Progenitor cell of endocrine pancreas (in vitro differentiated cells): ENCODE measurements around the gene MYCN. TPM values are rescaled to one million over a fixed set of nuclear protein-coding genes. Genes with fewer than 3 reads are reported as not detected.
"Not testable (repeated sequence)": the region's sequence is repeated elsewhere in the genome, so short reads cannot be mapped to it uniquely, and the experiment has no call there.

ENCODE experiments used
- DNase-seq: peaks from one replicate; pipeline ENCODE4 v3.0.0; 2021; ENCODE audit warnings: low spot score; ENCODE audit not compliant: unreplicated experiment
- H3K27ac Mint-ChIP-seq: 2 replicates; pipeline ENCODE4 v1.8.0; 2021; ENCODE audit warnings: mild to moderate bottlenecking, moderate library complexity, mixed read lengths
- H3K27me3 Mint-ChIP-seq: 2 replicates; pipeline ENCODE4 v1.8.0; 2021; ENCODE audit warnings: mixed read lengths
- H3K36me3 Mint-ChIP-seq: 2 replicates; pipeline ENCODE4 v1.8.0; 2022; ENCODE audit warnings: mixed read lengths; ENCODE audit not compliant: insufficient read depth
- H3K4me1 Mint-ChIP-seq: 2 replicates; pipeline ENCODE4 v1.8.0; 2021; ENCODE audit warnings: low read depth, mixed read lengths
- H3K4me3 Mint-ChIP-seq: 2 replicates; pipeline ENCODE4 v1.8.0; 2021; ENCODE audit warnings: low read depth, mild to moderate bottlenecking, moderate library complexity, mixed read lengths
- H3K9me3 Mint-ChIP-seq: 2 replicates; pipeline ENCODE4 v1.8.0; 2021; ENCODE audit warnings: low read depth, mixed read lengths
- total RNA-seq: library from RNA; stranded (reverse); gene quantifications from 2 replicates; pipeline ENCODE4 v1.2.1, GENCODE V29; 2021
- TF ChIP-seq, protein P1 (sequence below): fragments of 200-600 bp; sonication (generic); IDR thresholded peaks from one replicate; pipeline ENCODE4 v1.5.0; 2021; ENCODE audit warnings: antibody characterized with exemption, mild to moderate bottlenecking; ENCODE audit not compliant: unreplicated experiment

MYCN gene
- total RNA-seq, 1 donor from 2014 or later, result 15.5 TPM

GRCh38 chr2:15899327-15899612 lies 41.1 kb upstream of the MYCN start:
- TF ChIP-seq, protein P1, sequence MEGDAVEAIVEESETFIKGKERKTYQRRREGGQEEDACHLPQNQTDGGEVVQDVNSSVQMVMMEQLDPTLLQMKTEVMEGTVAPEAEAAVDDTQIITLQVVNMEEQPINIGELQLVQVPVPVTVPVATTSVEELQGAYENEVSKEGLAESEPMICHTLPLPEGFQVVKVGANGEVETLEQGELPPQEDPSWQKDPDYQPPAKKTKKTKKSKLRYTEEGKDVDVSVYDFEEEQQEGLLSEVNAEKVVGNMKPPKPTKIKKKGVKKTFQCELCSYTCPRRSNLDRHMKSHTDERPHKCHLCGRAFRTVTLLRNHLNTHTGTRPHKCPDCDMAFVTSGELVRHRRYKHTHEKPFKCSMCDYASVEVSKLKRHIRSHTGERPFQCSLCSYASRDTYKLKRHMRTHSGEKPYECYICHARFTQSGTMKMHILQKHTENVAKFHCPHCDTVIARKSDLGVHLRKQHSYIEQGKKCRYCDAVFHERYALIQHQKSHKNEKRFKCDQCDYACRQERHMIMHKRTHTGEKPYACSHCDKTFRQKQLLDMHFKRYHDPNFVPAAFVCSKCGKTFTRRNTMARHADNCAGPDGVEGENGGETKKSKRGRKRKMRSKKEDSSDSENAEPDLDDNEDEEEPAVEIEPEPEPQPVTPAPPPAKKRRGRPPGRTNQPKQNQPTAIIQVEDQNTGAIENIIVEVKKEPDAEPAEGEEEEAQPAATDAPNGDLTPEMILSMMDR, result no peak
- H3K27me3 Mint-ChIP-seq, result no peaks in the 10 kb centered on the region
- peaks cover 13% of the 10 kb centered on the region for H3K9me3 Mint-ChIP-seq
- H3K4me3 Mint-ChIP-seq, result no peak overlapping the region
- no peak for DNase-seq
- peaks cover 10% of the 10 kb centered on the region for H3K4me1 Mint-ChIP-seq
- H3K27ac Mint-ChIP-seq, result no peak overlapping the region
- no peaks in the 10 kb centered on the region for H3K36me3 Mint-ChIP-seq

DNA sequence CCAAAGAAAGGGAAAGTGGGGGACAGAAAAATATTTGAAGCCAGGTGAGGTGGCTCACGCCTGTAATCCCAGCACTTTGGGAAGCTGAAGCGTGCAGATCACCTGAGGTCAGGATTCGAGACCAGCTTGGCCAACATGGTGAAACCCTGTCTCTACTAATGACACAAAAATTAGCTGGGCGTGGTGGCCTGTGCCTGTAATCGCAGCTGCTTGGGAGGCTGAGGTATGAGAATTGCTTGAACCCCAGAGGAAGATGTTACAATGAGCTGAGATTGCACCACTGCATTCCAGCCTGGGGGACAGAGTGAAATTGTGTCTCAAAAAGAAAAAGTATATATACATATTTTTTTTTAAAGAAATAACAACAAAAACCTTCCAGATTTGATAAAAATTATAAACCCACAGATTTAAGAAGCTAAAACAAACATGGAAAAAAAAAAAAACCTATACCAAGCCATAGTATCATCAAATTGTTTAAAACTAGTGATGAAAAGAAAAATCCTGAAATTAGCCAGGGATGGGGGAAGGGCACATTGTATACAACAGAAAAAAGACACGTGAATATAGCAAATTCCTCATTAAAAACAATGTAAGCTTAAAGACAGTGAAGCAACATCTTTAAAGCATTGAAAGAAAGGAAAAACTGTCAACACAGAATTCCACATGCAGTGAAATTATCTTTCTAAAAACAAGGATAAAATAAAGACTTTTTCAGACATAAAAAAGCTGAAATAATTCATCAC lies 40.4 kb upstream of the MYCN start:
- no peaks in the 10 kb centered on the region for H3K36me3 Mint-ChIP-seq
- H3K27ac Mint-ChIP-seq, result no peak overlapping the region
- DNase-seq, result no peak
- H3K27me3 Mint-ChIP-seq, result no peaks in the 10 kb centered on the region
- H3K9me3 Mint-ChIP-seq, result peaks cover 13% of the 10 kb centered on the region
- TF ChIP-seq, protein P1, result no peak
- H3K4me3 Mint-ChIP-seq, result no peak overlapping the region
- peaks cover 7% of the 10 kb centered on the region for H3K4me1 Mint-ChIP-seq

- Mint-ChIP-seq H3K4me3 (no peak overlapping the region), H3K27me3 (no peaks in the 10 kb centered on the region), H3K9me3 (peaks cover 24% of the 10 kb centered on the region), H3K27ac (no peak overlapping the region), H3K36me3 (peaks cover 2% of the 10 kb centered on the region), H3K4me1 (peaks cover 2% of the 10 kb centered on the region)
- DNase-seq, result no peak
- TF ChIP-seq, protein P1, result no peak
These were observed 39.1 kb upstream of the MYCN start for GRCh38 chr2:15901095-15901807.

GRCh38 chr2:15901808-15902130 lies 38.6 kb upstream of the MYCN start:
- Mint-ChIP-seq H3K27me3 (no peaks in the 10 kb centered on the region), H3K4me3 (no peak overlapping the region), H3K4me1 (no peaks in the 10 kb centered on the region), H3K27ac (no peak overlapping the region), H3K36me3 (peaks cover 2% of the 10 kb centered on the region), H3K9me3 (peaks cover 22% of the 10 kb centered on the region)
- no peak for DNase-seq
- TF ChIP-seq, protein P1, result no peak

- H3K9me3 Mint-ChIP-seq, result peaks cover 14% of the 10 kb centered on the region
- H3K27me3 Mint-ChIP-seq, H3K27ac Mint-ChIP-seq, H3K4me3 Mint-ChIP-seq, H3K36me3 Mint-ChIP-seq, H3K4me1 Mint-ChIP-seq, DNase-seq: not testable (repeated sequence)
These were observed 36.4 kb upstream of the MYCN start for GRCh38 chr2:15903910-15904309.

DNA sequence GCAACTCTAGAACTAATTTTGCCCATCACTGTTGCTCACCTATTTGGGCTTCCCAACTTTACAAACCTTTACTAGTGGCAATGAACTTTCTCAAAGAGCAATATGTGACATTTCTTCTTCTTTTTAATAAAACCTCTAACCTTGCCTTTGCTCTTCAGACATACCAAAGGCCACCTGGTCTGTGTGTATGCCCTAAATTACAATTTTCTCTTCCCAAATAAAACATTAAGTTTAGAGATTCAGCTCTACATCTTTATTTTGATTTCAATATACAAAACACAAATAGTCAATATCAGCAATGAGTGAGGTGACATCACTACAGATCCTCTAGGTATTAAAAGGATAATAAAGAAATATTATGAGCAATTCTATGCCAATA lies 35.1 kb upstream of the MYCN start:
- TF ChIP-seq, protein P1, result no peak
- no peak overlapping the region for H3K27ac Mint-ChIP-seq

More for the DNA sequence above, 35.1 kb upstream of the MYCN start:
- Mint-ChIP-seq H3K9me3 (peaks cover 14% of the 10 kb centered on the region), H3K36me3 (peaks cover 2% of the 10 kb centered on the region), H3K4me1 (no peaks in the 10 kb centered on the region), H3K4me3 (no peak overlapping the region), H3K27me3 (no peaks in the 10 kb centered on the region)
- DNase-seq, result no peak
